ENCODE measurements around the gene COMMD7.
"Not testable (repeated sequence)": the region's sequence is repeated elsewhere in the genome, so short reads cannot be mapped to it uniquely, and the experiment has no call there.

COMMD7 gene

DNA sequence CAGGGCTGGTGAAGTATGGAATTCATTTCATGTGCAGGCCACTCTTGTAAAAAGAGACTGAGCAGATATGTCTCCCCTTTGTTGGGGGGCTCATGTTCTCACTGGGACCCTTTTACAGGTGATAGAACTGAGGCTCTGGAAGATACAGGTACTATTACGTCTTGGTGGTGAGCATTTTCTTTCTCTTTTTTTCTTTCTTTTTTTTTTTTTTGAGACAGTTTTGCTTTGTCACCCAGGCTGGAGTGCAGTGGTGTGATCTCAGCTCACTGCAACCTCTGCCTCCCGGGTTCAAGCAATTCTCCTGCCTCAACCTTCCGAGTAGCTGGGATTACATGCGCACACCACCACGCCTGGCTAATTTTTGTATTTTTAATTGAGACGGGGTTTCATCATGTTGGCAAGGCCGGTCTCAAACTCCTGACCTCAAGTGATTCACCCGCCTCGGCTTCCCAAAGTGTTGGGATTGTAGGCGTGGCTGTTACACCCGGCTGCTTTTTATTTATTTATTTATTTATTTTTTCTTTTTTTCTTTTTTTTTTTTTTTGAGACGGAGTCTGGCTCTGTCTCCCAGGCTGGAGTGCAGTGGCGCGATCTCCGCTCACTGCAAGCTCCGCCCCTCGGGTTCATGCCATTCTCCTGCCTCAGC, 22.1 kb upstream of the COMMD7 start:
- DNase-seq (ENCODE audit: low read depth), result not testable (repeated sequence)

GRCh38 chr20:32764005-32764960, 21.0 kb upstream of the COMMD7 start:
- no peak for DNase-seq (ENCODE audit: low read depth)

DNA sequence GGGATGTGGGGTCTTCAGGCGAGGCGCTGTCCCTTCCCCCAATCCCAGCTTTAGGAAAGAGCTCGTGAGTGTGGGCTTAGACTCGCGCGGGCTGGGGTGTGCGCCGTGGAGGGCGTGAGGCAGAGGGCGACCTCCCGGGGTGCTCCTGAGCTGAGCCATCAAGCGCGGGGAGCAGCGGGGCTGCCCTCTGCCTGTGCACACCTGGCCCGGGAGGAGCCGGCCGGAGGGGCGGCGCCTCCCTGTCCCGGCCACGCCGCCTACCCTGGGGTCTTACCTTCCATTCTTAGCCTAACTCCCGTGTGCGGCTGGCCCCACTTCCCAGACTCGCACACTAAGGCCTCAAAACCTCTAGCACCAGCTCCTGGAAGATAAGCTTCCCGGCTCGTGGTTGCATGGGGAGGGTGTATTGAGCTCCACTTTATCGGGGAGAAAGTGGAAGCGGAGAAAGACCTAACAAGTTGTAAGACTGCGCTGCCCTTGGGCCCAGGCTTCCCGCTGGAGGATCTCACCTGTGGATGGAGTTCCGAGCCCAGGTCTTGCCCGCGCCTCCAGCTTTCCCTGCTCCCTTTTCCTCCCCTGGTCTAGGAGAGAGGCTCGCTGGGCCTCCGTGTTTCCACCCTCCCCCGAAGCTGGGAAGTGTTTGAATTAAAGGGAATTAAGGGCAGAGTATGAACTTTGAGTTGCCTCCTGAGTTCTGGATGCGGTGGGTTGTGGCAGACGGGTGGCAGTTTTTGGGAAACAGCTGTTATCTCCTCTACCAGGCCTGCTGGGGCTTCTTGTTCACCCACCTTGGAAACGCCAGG, 20.1 kb upstream of the COMMD7 start:
- no peak for DNase-seq (ENCODE audit: low read depth)

DNA sequence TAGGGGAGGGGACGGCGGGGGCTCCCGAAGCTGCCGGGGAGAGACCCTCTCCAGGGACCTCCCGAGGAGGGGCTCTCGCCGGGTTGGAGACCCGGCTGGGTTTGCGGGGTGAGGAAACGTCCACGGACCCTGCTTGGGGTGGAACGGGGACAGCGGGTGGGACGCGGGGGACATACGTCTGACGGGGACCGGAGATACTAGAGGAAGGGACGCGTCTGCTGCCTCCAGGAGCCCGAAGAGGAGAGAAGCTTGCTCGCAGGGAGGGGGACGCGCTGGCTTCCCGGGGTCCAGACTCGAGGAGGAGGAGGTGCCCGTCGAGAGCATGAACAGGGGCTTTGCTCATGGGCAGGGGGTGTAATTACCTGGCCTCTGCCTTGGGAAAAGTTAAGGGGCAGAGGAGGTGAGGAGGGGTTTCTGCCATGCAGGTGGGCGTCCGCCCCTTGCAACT, 19.5 kb upstream of the COMMD7 start:
- no peak for DNase-seq (ENCODE audit: low read depth)

GRCh38 chr20:32761831-32762753, 18.8 kb upstream of the COMMD7 start, which contains the start of gene DNMT3B:
TSS of gene DNMT3B (plus strand) at chr20:32762385. CDS start at chr20:32780324, 17,939 bp downstream.
- DNase-seq (ENCODE audit: low read depth), result no peak

GRCh38 chr20:32761417-32761830, 18.2 kb upstream of the COMMD7 start:
- no peak for DNase-seq (ENCODE audit: low read depth)

DNA sequence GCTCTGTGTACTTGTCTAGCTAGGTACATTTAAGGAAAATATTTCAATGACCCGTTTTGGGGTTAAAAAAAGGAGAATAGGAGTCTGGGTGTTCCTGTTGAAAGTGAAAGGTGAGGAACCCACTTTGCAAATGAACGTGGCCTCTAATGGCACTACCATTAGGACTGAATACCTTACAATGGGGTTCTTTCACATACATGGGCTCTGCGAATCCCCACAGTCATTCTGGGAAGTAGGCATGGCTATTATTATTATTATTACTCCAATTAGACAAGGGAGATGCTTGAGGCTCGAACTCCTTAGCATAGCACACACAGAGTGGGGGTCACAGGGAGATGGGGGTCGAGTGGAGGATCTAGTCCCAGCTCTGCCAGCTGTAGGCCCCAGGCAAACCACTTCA, 12.9 kb upstream of the COMMD7 start:
- DNase-seq (ENCODE audit: low read depth), result no peak

- DNase-seq (ENCODE audit: low read depth), result no peak
Measured at GRCh38 chr20:32753731-32754130, 10.5 kb upstream of the COMMD7 start.

GRCh38 chr20:32752458-32753250, 9.4 kb upstream of the COMMD7 start:
- DNase-seq (ENCODE audit: low read depth), result no peak

- no peak for DNase-seq (ENCODE audit: low read depth)
Measured at GRCh38 chr20:32751702-32752457, 8.6 kb upstream of the COMMD7 start.

DNA sequence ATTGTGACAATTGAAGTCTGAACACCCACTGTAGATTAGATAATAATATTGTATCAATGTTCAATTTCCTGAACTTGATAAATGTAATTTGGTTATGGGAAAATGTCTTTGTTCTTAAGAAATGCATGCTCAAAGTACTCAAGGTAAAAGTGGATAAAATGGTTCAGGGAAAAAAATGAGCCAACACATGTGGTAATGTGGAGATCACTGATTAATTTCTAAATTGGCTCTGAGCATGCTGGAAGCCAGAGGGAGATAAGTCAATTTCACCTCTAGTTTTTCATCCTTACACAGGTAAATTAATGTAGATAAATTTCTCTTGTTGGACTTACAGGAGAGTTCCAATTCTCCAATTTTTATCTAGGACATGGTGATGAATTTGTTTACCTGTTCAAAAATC, 8.0 kb upstream of the COMMD7 start:
- DNase-seq (ENCODE audit: low read depth), result no peak

GRCh38 chr20:32749914-32750637, 6.8 kb upstream of the COMMD7 start:
- DNase-seq (ENCODE audit: low read depth), result no peak

DNA sequence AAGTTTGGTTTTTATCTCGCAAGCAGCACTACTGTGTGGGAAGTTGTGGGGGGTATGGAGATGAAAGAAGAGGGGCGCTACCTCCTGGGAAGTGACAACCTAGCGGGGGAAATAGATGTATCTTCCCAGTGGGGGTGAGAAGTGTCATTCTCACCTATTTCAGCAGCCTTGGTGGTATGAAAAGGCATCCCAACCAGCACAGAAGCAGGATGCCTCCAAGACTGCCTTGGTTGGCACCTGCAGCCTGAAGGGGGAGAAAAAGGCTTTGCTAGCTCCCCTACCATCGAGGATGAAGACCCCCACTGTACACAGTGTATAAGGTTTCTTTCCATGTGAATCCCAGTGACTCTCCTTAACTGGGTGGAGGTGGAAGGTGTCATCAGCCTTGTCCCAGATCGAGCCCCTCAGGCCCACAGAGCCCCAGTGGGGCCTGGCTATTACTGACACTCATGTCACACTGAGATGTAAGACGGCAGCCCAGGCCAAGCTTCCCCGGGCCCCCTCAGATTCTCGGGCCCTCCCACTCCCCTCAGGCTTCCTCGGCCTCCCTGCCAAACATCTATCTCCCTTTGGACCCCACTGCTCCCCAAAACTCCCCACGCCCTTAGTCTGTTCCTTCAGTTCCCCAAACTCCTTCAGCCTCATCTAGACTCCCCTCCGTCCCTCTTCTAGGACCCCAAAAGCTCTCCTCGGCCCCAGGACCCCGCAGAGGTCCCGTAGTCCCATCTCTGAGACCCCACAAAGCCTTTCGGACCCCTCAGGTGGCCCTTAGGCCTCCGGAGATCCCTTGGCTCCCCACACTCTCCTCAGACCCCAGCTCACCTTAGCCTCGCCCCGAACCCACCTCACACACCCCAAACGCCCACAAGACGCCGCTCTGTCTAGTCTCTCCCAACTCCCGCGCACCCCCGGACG, 688 bp downstream of the COMMD7 start:
- no peak for DNase-seq (ENCODE audit: low read depth)

- DNase-seq (ENCODE audit: low read depth), result no peak
Measured at GRCh38 chr20:32741151-32741550, 2.1 kb downstream of the COMMD7 start.

- DNase-seq (ENCODE audit: low read depth), result no peak
Measured at GRCh38 chr20:32737371-32738223, 5.7 kb downstream of the COMMD7 start.

DNA sequence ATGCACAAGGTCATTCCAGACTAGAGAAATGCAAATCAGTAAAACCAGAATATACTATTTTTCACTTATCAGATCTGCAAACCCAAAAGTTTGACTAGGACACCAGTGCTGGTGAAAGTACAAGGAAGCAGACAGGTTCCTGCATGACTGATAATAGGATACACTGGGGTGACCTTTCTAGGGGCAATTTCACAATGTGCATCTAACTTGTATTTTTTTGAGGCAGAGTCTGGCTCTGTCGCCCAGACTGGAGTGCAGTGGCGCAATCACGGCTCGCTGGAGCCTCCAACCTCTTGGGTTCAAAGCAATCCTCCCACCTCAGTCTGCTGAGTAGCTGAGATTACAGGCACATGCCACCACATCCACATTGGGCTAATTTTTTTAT, 11.4 kb downstream of the COMMD7 start:
- no peak for DNase-seq (ENCODE audit: low read depth)

- DNase-seq (ENCODE audit: low read depth), result not testable (repeated sequence)
Measured at GRCh38 chr20:32729334-32729733, 13.9 kb downstream of the COMMD7 start.

Measured in non-pigmented ciliary epithelial cell (primary cell).